ENCODE measurements around the gene NEO1. TPM values are rescaled to one million over a fixed set of nuclear protein-coding genes. Genes with fewer than 3 reads are reported as not detected.

Gene NEO1
- total and polyA plus RNA-seq, 4 donors: 1.6 to 9.9 (median 5.8) TPM

DNA sequence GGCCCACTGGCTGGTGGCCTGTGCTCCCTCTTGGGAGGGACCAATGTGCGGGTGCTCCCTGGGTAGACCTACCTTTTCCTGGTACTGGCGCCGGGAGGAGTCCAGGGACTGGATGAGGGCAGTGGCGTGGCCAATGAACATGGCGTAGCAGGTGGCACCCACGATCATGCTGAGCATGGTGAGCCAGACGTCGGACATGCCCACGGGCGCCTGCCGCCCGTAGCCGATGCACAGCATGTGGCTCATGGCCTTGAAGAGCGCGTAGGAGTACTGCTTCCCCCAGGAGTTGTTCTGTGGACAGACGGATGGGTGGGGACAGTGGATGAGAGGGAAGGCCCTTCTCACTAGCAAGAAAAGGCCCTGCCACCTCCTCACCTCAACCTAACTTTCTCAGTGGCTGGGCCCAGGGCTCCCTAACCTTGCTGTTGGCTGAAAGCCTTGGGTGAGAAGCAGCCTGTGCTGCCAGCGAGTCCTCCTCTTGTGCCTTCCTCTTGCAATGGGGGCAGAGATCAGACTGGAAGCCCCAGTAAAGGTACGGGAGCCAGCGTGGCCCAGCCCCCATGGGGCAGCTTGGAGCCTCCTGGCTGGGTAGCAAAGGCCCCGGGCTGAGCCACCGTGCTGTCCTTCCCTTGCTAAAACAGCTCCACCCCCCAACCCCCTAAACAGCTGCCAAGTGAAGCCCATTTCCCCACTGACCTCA lies 277.4 kb downstream of the NEO1 start:
- H3K4me1 ChIP-seq (ENCODE audit: control insufficient read depth in 4 of 4, insufficient read depth in 4 of 4, low read length in 3 of 4): no peaks in the 10 kb centered on the region
- DNase-seq (ENCODE audit: low spot score): no peak
- no peaks in the 10 kb centered on the region for H3K36me3 ChIP-seq (ENCODE audit: control insufficient read depth in 4 of 4, insufficient read depth in 3 of 4, low read depth in 1 of 4, low read length in 3 of 4)
- H3K27ac ChIP-seq (ENCODE audit: low read depth in 1 of 2, low read length in 2 of 2): no peak overlapping the region
- H3K4me3 ChIP-seq (ENCODE audit: low read depth in 1 of 3, low read length in 3 of 3): no peak overlapping the region
- H3K27me3 ChIP-seq (ENCODE audit: control insufficient read depth in 4 of 4, insufficient read depth in 4 of 4, low read length in 3 of 4): no peaks in the 10 kb centered on the region
- WGBS: 91% methylated on average over 21 of the region's 21 CpGs
- no peak overlapping the region for H3K9ac ChIP-seq (ENCODE audit: low read depth in 1 of 2, low read length in 2 of 2)
- no peaks in the 10 kb centered on the region for H3K9me3 ChIP-seq (ENCODE audit: control insufficient read depth in 4 of 4, low read length in 3 of 4)
- TF ChIP-seq, protein P1, sequence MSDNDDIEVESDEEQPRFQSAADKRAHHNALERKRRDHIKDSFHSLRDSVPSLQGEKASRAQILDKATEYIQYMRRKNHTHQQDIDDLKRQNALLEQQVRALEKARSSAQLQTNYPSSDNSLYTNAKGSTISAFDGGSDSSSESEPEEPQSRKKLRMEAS (IDR thresholded peaks at IDR 0.05): no peak
- TF ChIP-seq EGR1 (IDR thresholded peaks at IDR 0.05; ENCODE audit: low read depth in 2 of 2) (no peak), HNF4A (conservative IDR thresholded peaks at IDR 0.05) (no peak)
- TF ChIP-seq, protein P2, sequence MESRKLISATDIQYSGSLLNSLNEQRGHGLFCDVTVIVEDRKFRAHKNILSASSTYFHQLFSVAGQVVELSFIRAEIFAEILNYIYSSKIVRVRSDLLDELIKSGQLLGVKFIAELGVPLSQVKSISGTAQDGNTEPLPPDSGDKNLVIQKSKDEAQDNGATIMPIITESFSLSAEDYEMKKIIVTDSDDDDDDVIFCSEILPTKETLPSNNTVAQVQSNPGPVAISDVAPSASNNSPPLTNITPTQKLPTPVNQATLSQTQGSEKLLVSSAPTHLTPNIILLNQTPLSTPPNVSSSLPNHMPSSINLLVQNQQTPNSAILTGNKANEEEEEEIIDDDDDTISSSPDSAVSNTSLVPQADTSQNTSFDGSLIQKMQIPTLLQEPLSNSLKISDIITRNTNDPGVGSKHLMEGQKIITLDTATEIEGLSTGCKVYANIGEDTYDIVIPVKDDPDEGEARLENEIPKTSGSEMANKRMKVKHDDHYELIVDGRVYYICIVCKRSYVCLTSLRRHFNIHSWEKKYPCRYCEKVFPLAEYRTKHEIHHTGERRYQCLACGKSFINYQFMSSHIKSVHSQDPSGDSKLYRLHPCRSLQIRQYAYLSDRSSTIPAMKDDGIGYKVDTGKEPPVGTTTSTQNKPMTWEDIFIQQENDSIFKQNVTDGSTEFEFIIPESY (IDR thresholded peaks at IDR 0.05): no peak
- TF ChIP-seq, protein P3, sequence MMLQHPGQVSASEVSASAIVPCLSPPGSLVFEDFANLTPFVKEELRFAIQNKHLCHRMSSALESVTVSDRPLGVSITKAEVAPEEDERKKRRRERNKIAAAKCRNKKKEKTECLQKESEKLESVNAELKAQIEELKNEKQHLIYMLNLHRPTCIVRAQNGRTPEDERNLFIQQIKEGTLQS (IDR thresholded peaks at IDR 0.05): no peak
- TF ChIP-seq, protein P4, sequence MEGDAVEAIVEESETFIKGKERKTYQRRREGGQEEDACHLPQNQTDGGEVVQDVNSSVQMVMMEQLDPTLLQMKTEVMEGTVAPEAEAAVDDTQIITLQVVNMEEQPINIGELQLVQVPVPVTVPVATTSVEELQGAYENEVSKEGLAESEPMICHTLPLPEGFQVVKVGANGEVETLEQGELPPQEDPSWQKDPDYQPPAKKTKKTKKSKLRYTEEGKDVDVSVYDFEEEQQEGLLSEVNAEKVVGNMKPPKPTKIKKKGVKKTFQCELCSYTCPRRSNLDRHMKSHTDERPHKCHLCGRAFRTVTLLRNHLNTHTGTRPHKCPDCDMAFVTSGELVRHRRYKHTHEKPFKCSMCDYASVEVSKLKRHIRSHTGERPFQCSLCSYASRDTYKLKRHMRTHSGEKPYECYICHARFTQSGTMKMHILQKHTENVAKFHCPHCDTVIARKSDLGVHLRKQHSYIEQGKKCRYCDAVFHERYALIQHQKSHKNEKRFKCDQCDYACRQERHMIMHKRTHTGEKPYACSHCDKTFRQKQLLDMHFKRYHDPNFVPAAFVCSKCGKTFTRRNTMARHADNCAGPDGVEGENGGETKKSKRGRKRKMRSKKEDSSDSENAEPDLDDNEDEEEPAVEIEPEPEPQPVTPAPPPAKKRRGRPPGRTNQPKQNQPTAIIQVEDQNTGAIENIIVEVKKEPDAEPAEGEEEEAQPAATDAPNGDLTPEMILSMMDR (IDR thresholded peaks at IDR 0.05; ENCODE audit: low read depth, low read length, missing input control): no peak

DNA sequence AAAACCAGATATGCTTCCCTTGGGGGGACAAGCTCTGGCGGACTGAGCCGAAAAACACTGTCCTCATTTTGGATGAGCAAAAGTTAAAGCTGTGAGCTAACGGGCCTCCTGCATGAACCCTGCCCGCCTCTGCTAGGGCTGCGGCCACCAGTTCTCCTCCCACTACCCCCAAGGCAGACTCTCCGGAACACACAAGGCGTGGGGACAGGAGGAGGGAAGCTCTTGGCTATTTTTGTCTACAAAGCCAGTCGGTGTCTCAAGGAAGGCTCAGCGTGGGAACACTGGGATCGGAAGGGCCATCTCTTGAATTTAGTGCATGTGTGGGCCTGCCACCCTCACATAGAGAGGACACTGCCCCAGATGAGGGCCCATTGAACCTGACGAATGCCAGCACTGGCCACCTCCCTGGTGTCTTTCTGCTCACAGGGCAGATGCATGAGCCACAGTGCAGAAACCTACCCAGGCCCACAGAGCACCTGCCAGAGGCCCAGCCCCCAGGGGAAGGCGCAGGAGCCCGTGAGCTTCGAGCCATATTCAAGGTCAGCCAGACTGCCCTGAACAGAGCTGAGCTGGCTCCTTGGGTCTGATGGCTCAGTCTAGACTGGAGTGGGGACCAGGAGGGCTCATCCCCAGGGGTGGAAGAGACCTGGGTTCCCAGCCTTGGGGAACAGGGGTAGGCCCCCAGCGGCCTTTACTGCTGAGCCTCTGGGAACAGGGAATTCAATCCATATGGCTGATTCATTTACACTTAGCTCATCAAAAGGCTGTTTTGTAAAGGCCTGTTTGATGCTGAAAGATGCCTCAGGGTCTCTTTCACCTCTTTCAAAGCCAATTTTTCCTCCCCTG lies 278.2 kb downstream of the NEO1 start:
- 90% methylated on average over 15 of the region's 15 CpGs for WGBS
- DNase-seq (ENCODE audit: low spot score): no peak

More for the DNA sequence above, 278.2 kb downstream of the NEO1 start:
- H3K27ac ChIP-seq (ENCODE audit: low read depth in 1 of 2, low read length in 2 of 2): no peak overlapping the region
- H3K9ac ChIP-seq (ENCODE audit: low read depth in 1 of 2, low read length in 2 of 2): no peak overlapping the region
- no peaks in the 10 kb centered on the region for H3K9me3 ChIP-seq (ENCODE audit: control insufficient read depth in 4 of 4, low read length in 3 of 4)
- TF ChIP-seq YY1 (IDR thresholded peaks at IDR 0.05): no peak
- TF ChIP-seq, protein P2 (IDR thresholded peaks at IDR 0.05): no peak
- TF ChIP-seq NR2F2 (IDR thresholded peaks at IDR 0.05): no peak
- TF ChIP-seq FOXA2 (IDR thresholded peaks at IDR 0.05): no peak
- no peaks in the 10 kb centered on the region for H3K27me3 ChIP-seq (ENCODE audit: control insufficient read depth in 4 of 4, insufficient read depth in 4 of 4, low read length in 3 of 4)
- H3K4me3 ChIP-seq (ENCODE audit: low read depth in 1 of 3, low read length in 3 of 3): no peak overlapping the region
- no peaks in the 10 kb centered on the region for H3K36me3 ChIP-seq (ENCODE audit: control insufficient read depth in 4 of 4, insufficient read depth in 3 of 4, low read depth in 1 of 4, low read length in 3 of 4)
- no peaks in the 10 kb centered on the region for H3K4me1 ChIP-seq (ENCODE audit: control insufficient read depth in 4 of 4, insufficient read depth in 4 of 4, low read length in 3 of 4)
